Body of pancreas (tissue), 4 donors: ENCODE measurements around the gene ATF6B. TPM values are rescaled to one million over a fixed set of nuclear protein-coding genes. Genes with fewer than 3 reads are reported as not detected.

Source experiments
- ATAC-seq: fragments of 150-250 bp; one replicate; pipeline ENCODE4 v1.9.1; 2016
- DNase-seq, 4 donors: peaks; one replicate each; pipeline ENCODE4 v3.0.0-alpha.2; 2019
- H3K27ac ChIP-seq, 4 donors: fragments of 200-600 bp; sonication (generic); 1 replicate in 3 of 4; 2 replicates in 1 of 4; pipeline versions ENCODE4 v1.5.1 to v1.6.1; 2016 to 2019; ENCODE audit warnings: mild to moderate bottlenecking in 1 of 4, mixed read lengths in 1 of 4, moderate library complexity in 1 of 4
- H3K27me3 ChIP-seq, 2 donors: fragments of 200-600 bp; sonication (generic); one replicate each; pipeline ENCODE4 v1.6.0; 2016; ENCODE audit warnings: mild to moderate bottlenecking in 1 of 2
- H3K36me3 ChIP-seq, 2 donors: fragments of 200-600 bp; sonication (generic); replicated peaks in 1 of 2; 2 replicates each; pipeline ENCODE4 v1.5.1; 2016; ENCODE audit warnings: low read depth in 2 of 2; ENCODE audit not compliant: insufficient read depth in 1 of 2
- H3K4me1 ChIP-seq: fragments of 200-600 bp; sonication (generic); one replicate; pipeline ENCODE4 v1.6.0; 2016
- H3K4me3 ChIP-seq, 2 donors: fragments of 200-600 bp; sonication (generic); 1 replicate in 1 of 2; 2 replicates in 1 of 2; pipeline ENCODE4 v1.5.1; 2016 to 2019
- H3K9me3 ChIP-seq, 3 donors: fragments of 200-600 bp; sonication (generic); 1 replicate in 2 of 3; 2 replicates in 1 of 3; pipeline ENCODE4 v1.5.1; 2016
- CTCF ChIP-seq, 7 experiments: fragments of 450-650 bp in 4 of 7; fragments of 200-600 bp in 3 of 7; sonication (generic) in 3 of 7; IDR thresholded peaks; one replicate each; pipeline ENCODE4 v1.5.1; 2016 to 2019; ENCODE audit warnings: antibody characterized with exemption in 7 of 7
- POLR2A ChIP-seq, 3 donors: fragments of 450-650 bp; IDR thresholded peaks; one replicate each; pipeline ENCODE4 v1.6.1; 2016; ENCODE audit warnings: antibody characterized with exemption in 3 of 3, mild to moderate bottlenecking in 2 of 3
- WGBS, 2 donors: methylation state at CpG; one replicate each; pipeline ENCODE4 v1.1.5; 2017; 5-methylcytosine and 5-hydroxymethylcytosine counted together
- intact Hi-C: fragments of 100-400 bp; cut with DNase I; formaldehyde crosslinking; loops from one replicate; pipeline ENCODE4 v1.15.1; 2023
- total RNA-seq, 2 donors: library from RNA; depleted of rRNA; stranded (reverse); fragments of >200 nt; gene quantifications; one replicate each; pipeline ENCODE4 v1.1.0, GENCODE V29; 2016

The ATF6B gene
- total RNA-seq, 2 donors from 2014 or later: 26.5 to 32.3 TPM

GRCh38 chr6:32140420-32141046 is 12.5 kb upstream of the ATF6B start:
- Histone ChIP-seq H3K36me3 (no peaks in the 10 kb centered on the region), H3K4me3 (no peak overlapping the region), H3K27me3 (no peaks in the 10 kb centered on the region), H3K27ac (no peak overlapping the region), H3K4me1 (no peaks in the 10 kb centered on the region), H3K9me3 (no peaks in the 10 kb centered on the region)
- intact Hi-C loops: no loop called here
- no peak for TF ChIP-seq CTCF (IDR thresholded peaks at IDR 0.05)
- TF ChIP-seq POLR2A (IDR thresholded peaks at IDR 0.05): no peak
- no peak for ATAC-seq
- DNase-seq: no peak
- WGBS, 2 donors: 30 to 36% methylated on average over 5 of the region's 5 CpGs

- H3K27ac ChIP-seq: no peak overlapping the region
- intact Hi-C loops: no loop called here
- H3K36me3 ChIP-seq: no peaks in the 10 kb centered on the region
- no peak for TF ChIP-seq POLR2A (IDR thresholded peaks at IDR 0.05)
- TF ChIP-seq CTCF (IDR thresholded peaks at IDR 0.05): no peak
- ATAC-seq (no peak), DNase-seq (no peak)
- H3K4me1 ChIP-seq: no peaks in the 10 kb centered on the region
- H3K27me3 ChIP-seq: no peaks in the 10 kb centered on the region
- no peaks in the 10 kb centered on the region for H3K9me3 ChIP-seq
- 65 to 73% methylated on average over 4 to 5 of the region's 5 CpGs for WGBS, 2 donors
- H3K4me3 ChIP-seq: no peak overlapping the region
These were observed 11.5 kb upstream of the ATF6B start for GRCh38 chr6:32139590-32139989.

- Histone ChIP-seq H3K36me3 (no peaks in the 10 kb centered on the region), H3K4me1 (no peaks in the 10 kb centered on the region), H3K27ac (no peak overlapping the region), H3K9me3 (no peaks in the 10 kb centered on the region), H3K27me3 (no peaks in the 10 kb centered on the region), H3K4me3 (no peak overlapping the region)
- no peak for DNase-seq
- intact Hi-C loops: no loop called here
- TF ChIP-seq POLR2A (IDR thresholded peaks at IDR 0.05): no peak
- TF ChIP-seq CTCF (IDR thresholded peaks at IDR 0.05): no peak
- ATAC-seq: no peak
These were observed 9.4 kb upstream of the ATF6B start for GRCh38 chr6:32137454-32137853.

GRCh38 chr6:32133786-32134185 is 5.7 kb upstream of the ATF6B start:
- Histone ChIP-seq H3K9me3 (no peaks in the 10 kb centered on the region), H3K27me3 (no peaks in the 10 kb centered on the region), H3K36me3 (no peaks in the 10 kb centered on the region), H3K4me3 (no peak overlapping the region), H3K27ac (no peak overlapping the region), H3K4me1 (peaks cover 13% of the 10 kb centered on the region)
- WGBS, 2 donors: 62 to 65% methylated on average over 4 of the region's 4 CpGs
- no peak for DNase-seq
- no peak for TF ChIP-seq CTCF (IDR thresholded peaks at IDR 0.05)
- TF ChIP-seq POLR2A (IDR thresholded peaks at IDR 0.05): no peak
- intact Hi-C loops: no loop called here
- ATAC-seq: no peak

GRCh38 chr6:32132110-32132509 is 4.1 kb upstream of the ATF6B start:
- no peak overlapping the region for H3K27ac ChIP-seq
- no peak for ATAC-seq
- no peak for TF ChIP-seq POLR2A (IDR thresholded peaks at IDR 0.05)
- no peak for TF ChIP-seq CTCF (IDR thresholded peaks at IDR 0.05)

More at GRCh38 chr6:32132110-32132509, 4.1 kb upstream of the ATF6B start:
- intact Hi-C loops: no loop called here
- H3K4me3 ChIP-seq: no peak overlapping the region
- H3K36me3 ChIP-seq: no peaks in the 10 kb centered on the region
- no peaks in the 10 kb centered on the region for H3K27me3 ChIP-seq
- H3K4me1 ChIP-seq: peaks cover 24% of the 10 kb centered on the region
- H3K9me3 ChIP-seq: no peaks in the 10 kb centered on the region
- DNase-seq: no peak
